ENCODE measurements around the gene SUSD4.

Gene SUSD4

DNA sequence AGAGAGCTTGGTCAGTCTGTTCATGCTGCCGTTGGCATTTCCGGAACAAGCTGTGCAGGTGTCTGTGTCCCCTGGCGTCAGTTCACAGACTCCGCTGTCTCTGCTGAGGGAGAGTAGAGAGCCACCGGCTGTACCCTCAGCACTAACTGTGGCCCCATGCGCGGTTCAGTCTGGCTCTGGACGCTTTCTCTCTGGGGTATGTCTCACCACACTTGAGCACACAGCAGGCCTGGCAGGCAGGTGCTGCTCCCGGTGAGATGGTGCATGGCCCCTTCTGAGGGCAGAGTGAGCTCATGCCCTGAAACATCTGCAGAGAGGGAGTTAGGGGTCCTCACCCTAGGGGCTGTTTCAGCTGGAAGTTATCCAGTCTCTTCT lies 161.0 kb downstream of the SUSD4 start:
- no peak overlapping the region for H3K4me3 ChIP-seq (ENCODE audit: low read depth, low read length)
- TF ChIP-seq, protein P1, sequence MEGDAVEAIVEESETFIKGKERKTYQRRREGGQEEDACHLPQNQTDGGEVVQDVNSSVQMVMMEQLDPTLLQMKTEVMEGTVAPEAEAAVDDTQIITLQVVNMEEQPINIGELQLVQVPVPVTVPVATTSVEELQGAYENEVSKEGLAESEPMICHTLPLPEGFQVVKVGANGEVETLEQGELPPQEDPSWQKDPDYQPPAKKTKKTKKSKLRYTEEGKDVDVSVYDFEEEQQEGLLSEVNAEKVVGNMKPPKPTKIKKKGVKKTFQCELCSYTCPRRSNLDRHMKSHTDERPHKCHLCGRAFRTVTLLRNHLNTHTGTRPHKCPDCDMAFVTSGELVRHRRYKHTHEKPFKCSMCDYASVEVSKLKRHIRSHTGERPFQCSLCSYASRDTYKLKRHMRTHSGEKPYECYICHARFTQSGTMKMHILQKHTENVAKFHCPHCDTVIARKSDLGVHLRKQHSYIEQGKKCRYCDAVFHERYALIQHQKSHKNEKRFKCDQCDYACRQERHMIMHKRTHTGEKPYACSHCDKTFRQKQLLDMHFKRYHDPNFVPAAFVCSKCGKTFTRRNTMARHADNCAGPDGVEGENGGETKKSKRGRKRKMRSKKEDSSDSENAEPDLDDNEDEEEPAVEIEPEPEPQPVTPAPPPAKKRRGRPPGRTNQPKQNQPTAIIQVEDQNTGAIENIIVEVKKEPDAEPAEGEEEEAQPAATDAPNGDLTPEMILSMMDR (IDR thresholded peaks at IDR 0.05; ENCODE audit: low read depth, low read length): no peak

DNA sequence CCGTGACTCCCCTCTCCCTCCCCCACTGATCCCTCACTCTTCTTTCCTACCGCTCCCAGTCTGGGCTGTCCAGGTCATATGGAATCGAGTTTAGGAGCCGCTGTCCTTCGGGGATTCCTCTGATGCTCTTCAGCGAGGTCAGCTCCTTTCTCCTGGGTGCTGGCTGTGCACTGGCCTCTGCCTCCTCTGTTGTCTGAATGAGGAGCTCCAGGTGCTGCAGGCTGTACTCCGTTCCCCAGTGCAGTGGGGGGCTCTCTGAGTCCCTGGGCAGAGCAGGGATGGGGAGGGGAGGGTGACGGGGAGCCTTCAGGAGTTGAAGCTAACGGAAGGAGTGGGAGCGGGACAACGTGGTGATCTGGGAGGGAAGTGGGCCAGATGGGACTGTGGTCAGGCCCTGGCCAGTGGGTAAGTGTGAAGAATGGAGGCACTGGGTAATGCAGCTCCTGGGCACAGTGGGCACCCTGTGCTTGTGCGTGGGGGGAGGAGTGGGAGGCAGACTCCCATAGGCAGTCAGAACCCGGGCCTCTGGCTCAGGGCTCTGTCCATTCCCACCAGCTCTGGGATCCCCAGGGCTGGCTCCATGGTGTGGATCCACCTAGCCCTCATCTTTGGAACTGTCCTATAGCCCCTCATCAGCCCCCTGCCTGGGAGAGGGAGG lies 161.5 kb downstream of the SUSD4 start:
- TF ChIP-seq, protein P1 (IDR thresholded peaks at IDR 0.05; ENCODE audit: low read depth, low read length): no peak
- H3K4me3 ChIP-seq (ENCODE audit: low read depth, low read length): no peak overlapping the region

DNA sequence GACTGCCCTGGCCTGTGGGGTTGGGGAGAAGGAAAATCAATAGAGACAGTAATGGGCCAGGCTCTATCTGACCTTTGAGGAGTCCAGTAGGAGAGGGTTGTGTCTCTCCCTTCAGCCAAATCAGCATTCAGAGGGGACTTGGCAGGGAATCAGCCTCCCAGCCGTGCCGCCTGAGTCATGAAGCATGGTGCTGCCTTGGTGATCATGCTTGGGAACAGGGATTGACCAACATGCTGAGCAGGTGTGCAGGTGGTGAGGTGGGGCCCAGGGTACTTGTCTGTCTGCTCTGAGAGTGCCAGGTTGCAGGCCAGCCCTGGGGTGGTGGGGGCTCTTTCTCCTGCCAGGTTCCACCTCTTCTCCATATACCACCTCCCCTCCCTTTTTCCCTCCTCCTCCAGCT lies 162.0 kb downstream of the SUSD4 start:
- no peak overlapping the region for H3K4me3 ChIP-seq (ENCODE audit: low read depth, low read length)
- TF ChIP-seq, protein P1 (IDR thresholded peaks at IDR 0.05; ENCODE audit: low read depth, low read length): no peak

DNA sequence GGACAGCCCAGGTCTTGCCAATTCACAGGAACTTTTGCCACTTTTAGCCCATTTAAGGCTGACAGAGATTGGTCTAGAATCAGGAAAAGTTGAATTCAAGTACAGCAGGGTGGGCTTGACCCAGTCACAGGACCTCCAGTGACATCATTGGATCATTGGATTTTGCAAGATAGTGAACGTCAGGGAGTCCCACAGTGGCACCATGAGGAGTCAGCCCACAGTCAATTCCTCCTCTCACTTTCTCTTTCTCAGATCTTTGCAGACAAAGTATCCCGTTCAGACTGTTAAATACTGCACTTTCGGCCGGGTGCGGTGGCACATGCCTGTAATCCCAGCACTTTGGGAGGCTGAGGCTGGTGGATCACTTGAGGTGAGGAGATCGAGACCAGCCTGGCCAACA lies 163.1 kb downstream of the SUSD4 start:
- no peak overlapping the region for H3K4me3 ChIP-seq (ENCODE audit: low read depth, low read length)
- TF ChIP-seq, protein P1 (IDR thresholded peaks at IDR 0.05; ENCODE audit: low read depth, low read length): no peak

DNA sequence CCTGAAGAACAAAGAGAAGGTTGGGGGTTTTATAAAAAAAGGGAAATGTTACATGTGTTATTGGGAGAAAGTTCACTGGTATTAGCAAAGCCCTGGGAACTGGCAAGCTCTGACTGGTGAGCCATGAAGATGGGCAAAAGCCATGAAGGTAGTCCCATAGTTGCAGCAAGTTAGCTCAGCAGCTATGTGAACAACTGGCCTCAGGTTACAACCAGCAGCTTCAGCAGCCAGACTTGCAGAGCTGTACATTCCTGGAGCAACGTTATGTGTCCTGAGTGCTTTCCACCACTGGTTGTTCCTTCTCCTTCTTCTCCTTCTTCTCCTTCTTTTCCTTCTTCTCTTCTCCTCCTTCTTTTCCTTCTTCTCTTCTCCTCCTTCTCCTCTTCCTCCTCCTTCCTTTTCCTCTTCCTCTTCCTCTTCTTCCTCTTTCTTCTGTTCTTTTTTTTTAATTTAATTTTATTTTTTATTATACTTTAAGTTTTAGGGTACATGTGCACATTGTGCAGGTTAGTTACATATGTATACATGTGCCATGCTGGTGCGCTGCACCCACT lies 164.8 kb downstream of the SUSD4 start:
- TF ChIP-seq, protein P1 (IDR thresholded peaks at IDR 0.05; ENCODE audit: low read depth, low read length): no peak
- H3K4me3 ChIP-seq (ENCODE audit: low read depth, low read length): no peak overlapping the region

DNA sequence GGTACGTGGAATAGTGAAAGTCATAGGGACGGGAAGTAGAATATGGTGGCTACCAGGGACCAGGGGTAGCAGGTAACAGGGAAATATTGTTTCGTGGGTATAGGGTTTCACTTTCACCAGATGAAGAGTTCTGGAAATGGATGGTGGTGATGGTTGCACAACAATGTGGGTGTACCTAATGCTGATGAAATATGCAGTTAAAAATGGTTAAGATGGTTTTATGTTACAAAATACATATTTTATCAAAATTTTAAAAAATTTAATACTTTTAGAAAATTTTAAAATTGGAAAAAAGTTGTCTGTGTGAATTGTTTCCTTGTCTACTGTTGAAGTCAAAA lies 165.4 kb downstream of the SUSD4 start:
- no peak overlapping the region for H3K4me3 ChIP-seq (ENCODE audit: low read depth, low read length)
- TF ChIP-seq, protein P1 (IDR thresholded peaks at IDR 0.05; ENCODE audit: low read depth, low read length): no peak

DNA sequence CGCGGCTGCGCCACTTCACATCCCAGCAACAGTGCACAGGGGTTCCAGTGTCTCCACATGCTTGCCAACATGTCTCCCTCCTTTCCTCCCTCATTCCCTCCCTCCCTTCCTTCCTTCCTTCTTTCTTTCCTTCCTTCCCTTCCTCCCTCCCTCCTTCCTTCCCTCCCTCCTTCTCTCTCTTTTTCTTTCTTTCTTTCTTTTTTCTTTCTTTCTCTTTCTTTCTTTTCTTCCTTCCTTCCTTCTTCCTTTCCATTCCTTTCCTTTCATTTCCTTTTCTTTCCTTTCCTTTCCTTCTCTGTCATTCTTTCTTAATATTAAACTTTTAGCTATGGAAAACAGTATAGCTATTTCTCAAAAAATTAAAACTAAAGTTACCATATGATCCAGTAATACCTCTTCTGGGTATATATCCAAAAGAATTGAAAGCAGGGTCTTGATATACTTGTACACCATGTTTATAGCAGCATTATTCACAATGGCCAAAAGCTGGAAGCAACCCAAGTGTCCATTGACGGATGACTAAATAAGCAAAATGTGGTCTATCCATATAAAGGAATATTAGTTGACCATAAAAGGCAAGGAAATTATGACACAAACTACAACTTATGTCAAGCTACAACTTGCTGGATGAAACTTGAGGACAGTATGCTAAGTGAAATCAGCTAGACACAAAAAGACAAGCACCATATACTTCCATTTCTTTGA lies 165.9 kb downstream of the SUSD4 start:
- H3K4me3 ChIP-seq (ENCODE audit: low read depth, low read length): no peak overlapping the region
- TF ChIP-seq, protein P1 (IDR thresholded peaks at IDR 0.05; ENCODE audit: low read depth, low read length): no peak

Data from WI38 (cell line).